ENCODE measurements around the gene ATP6V1A.
A peak's percentile ranks its signal among the peaks of the same experiment; 100 is the strongest.
"Not testable (repeated sequence)": the region's sequence is repeated elsewhere in the genome, so short reads cannot be mapped to it uniquely, and the experiment has no call there.

Gene ATP6V1A

DNA sequence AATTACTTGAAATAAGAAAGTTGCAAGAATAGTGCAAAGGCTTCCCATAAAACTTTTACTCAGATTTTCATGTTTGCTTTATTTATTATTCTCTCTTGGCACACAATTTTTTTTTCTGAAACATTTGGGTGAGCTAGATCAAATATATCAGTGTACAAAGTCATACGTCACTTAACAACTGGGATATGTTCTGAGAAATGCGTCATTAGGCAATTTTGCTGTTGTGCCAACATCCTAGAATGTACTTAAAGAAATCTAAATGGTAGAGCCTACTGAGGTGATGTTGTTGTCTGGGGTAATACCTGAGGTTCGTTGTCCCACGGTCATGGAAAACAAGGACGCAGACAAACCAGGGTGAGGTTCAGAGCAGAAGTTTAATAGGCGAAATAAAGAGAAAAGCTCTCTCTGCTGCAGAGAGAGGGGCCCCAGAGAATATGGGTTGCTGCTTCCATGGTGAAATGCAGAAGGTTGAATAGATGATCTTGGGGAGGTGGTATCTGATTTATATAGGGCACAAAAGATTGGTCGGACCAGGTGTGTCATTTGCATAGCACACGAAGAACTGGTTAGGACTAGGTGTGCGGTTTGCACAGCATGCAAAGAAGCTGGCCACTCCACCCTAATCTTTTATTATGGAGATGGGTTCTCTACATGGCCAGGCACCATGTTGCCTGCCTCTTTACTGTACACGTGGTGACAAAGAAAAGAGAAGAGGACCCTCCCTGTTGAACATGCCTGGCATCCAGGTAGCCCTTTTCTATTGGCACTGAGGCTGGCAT, 82.9 kb downstream of the ATP6V1A start:
- peak; percentile 14 for DNase-seq (ENCODE audit: low read depth)

DNA sequence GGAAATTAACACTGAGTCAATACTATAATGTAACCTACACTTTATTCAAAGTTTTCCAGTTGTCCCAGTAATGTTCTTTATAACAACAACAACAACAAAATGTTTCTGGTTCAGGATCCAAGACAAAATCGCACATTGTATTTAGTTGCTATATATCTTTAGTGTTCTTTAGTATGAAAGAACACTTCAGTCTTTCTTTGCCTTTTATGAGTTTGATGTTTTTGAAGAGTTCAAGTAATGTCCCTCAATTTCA, 84.2 kb downstream of the ATP6V1A start:
- DNase-seq (ENCODE audit: low read depth) = no peak

DNA sequence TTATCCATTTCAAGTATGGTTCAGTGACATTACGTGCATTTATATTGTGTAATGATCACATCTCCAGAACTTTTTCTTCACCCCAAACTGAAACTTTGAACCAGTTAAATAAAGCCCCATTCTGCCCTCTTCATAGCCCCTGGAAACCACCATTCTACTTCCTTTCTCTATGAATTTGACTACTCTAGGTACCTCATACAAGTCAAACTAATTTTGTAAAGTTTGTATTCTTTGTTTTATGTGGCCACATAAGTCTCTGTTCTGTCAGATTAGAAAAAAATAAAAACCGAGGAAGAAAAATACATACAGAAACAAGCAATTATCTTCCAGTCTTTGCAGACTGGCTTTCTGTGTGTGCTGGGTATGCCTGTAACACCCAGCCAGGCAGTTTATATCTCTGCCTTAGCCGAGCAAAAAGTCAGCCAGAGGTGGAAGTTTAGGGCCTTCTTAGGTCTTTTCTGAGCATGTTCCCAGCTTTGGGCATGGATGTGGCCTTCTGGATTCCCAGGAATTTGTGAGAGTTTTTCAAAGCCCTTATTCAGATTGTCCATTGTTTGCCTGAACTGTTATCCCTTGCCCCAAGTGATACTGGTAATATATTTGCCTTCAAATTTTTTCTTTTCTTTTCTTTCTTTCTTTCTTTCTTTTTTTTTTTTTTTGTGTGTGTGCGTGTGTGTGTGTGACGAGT, 85.8 kb downstream of the ATP6V1A start:
- DNase-seq (ENCODE audit: low read depth) = no peak

DNA sequence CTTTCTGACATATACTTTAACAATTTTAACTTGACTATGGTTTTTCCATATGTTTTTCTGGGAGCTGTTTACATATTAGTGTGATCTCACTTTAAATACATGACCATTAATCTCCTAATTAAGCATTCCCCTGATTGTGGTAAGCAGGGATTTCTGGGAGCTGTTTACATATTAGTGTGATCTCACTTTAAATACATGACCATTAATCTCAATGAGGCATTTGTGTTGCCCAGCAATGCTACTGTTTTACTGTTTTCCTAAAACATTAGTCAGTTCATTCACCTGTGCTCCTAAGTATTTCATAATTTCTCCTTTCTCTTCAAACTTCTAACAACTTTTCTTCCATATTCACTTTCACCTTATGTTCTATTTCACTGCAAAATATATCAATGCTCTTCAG, 88.1 kb downstream of the ATP6V1A start:
- no peak for DNase-seq (ENCODE audit: low read depth)

DNA sequence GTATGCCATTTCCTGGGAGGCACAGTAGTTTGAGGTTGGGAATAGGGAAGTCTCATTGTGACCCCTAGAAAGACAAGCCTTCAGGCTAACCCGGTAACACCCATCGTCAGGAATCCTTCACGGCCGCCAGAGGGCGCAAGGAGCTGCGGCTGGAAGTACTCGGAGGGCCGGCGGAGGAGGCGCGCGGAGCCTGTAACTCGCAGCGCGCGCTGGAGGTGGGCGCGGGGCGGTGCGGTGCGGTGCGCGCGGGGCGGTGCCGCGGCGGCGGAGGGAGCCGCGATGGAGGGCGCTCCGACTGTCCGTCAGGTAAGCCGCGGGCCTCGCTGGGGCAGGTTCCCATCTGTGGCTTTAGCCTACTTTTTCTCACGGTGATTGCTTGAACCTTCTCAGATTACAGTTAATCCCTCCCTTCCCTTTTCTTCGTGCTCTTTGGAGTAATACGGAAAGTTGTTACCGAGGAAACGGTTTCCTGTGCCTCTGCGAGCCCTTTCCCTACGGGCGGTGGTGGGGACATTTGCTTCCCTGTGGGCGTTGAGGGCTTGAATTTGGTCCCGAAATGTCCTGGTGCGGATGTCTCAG, 91.9 kb downstream of the ATP6V1A start, which contains the start of gene GRAMD1C:
Gene GRAMD1C (plus strand): TSS at position 158 of the 579 bp plus-strand sequence. CDS start 122 bp downstream, at position 280.
- peak; percentile 91 for DNase-seq (ENCODE audit: low read depth)

DNA sequence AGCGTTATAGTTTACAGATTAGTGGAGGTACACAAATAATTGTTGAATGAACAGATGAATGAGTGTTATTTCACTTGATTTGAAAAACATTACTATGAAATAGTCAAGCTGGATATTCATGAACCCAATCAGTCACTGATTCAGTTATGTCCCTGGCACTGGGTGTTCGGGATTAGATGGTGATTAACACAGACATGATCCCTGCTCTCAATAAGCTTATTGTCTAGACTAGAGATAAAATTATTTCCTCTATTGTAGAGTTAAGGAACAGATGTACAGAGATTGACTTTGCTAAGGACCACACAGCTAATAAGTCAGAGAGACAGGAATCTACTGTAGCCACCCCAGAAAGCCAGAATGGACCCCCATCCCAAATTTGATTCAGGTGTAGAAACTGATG, 92.7 kb downstream of the ATP6V1A start:
- peak; percentile 8 for DNase-seq (ENCODE audit: low read depth)

DNA sequence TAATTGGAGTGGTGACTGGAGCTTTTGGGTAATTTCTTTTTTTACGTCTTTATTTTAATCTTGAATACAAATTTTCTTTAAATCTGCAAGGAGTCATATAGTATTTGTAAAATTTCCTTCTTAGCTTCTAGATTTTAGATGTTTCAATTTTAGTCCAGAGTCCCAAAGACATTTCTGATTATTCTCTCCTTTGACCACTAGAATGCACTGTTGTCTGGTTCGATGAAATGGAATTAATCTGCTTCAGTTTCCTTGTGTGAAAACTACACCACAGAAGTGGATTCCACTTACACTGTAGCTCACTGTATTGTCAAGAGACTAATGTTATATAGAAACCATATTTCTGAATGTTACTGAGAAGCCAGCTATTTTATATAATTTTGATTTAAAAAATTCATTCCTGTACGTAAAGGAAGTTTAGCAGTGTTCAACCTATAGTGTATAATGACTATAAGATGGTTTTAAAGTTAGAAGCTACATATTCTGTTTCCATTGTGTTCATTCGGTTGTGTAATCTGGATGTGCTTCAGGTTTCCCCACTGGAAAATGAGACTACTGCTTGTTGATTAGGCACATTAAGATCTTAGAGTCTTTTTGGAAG, 97.9 kb downstream of the ATP6V1A start:
- peak; percentile 44 for DNase-seq (ENCODE audit: low read depth)

DNA sequence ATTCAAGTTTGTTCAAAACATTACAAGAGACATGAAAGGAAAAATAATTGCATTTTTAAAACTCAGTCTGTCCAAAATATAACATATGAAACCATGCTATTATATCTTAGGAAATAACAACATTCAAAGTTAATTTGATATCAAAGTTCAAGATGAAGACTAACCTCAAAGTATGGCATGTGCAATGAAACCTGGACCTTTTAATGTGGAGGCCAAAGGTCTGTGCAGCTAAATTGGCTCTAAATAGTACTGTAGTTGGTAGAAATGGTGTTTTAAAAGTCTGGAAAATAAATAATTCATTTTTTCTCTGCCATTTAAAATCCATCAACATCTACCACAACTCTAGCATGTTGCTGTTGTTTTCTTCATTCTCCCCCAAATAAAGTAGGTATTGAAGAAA, 100.4 kb downstream of the ATP6V1A start:
- no peak for DNase-seq (ENCODE audit: low read depth)

DNA sequence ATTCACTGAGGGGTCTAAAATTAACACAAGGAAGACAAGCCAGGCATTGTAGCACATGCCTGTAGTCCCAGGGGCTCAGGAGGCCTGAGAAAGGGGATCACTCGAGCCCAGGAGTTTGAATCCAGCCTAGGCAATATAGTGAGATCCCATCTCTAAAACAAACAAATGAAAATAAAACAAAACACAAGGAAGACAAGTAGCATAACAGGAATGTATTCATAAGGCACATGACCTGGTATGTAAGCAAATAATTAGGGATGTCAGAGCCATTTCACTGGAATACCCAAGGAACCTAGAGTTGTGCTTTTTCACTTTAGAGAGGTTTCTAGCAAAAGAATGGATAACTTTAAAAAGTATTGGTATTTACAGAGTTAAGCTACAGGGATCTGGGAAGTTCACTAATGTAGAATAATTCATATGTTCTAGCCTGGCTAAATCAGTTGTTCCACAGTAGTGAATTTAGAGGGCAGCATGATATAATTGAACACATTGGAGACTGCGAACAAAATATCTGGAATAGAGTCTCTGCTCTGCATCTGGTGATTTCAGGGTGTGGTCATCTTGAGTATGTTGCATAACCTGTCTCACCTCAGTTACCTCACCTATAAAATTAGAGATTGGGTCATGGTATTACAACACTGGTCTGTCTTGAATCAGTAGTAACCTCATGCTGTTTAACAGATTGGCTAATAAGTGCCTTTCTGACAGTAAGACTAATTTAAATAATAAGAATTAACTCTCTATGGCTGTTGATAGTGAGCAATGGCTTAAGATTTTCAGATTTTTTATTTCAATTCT, 101.0 kb downstream of the ATP6V1A start:
- DNase-seq (ENCODE audit: low read depth) = no peak

DNA sequence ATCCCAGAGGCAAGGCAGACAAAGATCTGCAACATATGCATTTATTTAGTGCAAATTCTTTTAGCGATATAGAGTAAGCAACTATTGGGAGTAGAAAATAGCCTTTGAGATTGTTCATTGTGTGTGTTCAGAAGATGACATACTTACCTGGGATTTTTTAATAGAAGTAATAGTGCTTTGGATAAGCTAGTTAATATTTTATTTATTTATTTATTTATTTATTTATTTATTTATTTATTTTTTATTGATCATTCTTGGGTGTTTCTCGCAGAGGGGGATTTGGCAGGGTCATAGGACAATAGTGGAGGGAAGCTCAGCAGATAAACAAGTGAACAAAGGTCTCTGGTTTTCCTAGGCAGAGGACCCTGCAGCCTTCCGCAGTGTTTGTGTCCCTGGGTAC, 102.2 kb downstream of the ATP6V1A start:
- not testable (repeated sequence) for DNase-seq (ENCODE audit: low read depth)

DNA sequence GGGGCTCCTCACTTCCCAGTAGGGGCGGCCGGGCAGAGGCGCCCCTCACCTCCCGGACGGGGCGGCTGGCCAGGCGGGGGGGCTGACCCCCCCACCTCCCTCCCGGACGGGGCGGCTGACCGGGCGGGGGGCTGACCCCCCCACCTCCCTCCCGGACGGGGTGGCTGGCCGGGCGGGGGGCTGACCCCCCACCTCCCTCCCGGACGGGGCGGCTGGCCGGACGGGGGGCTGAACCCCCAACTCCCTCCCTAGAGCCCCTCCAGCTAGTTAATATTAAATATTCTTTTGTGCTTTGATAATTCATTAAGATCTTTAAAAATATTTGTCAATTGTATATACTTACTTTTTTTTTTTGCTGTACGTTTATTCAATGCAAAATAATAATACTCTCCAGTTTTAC, 103.0 kb downstream of the ATP6V1A start:
- DNase-seq (ENCODE audit: low read depth) = not testable (repeated sequence)

DNA sequence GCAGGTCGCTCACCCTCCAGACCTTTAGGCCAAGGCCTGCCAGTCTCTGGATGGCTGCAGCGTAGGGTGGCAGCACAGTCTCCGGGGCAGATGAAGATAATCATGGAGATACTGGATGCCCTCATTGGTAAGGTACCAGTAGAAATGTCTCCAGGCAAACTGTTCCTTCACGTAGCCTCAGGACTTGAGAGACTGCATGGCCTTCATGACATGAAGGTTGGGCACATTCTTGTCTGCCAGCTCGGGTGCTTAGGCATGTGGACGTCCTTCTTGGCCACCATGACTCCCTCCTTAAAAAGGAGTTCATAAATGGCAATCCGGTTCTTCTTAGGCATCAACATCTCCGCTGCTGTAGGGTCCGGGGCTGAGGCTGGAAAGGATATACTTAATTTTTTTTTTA, 103.6 kb downstream of the ATP6V1A start:
- DNase-seq (ENCODE audit: low read depth) = not testable (repeated sequence)

DNA sequence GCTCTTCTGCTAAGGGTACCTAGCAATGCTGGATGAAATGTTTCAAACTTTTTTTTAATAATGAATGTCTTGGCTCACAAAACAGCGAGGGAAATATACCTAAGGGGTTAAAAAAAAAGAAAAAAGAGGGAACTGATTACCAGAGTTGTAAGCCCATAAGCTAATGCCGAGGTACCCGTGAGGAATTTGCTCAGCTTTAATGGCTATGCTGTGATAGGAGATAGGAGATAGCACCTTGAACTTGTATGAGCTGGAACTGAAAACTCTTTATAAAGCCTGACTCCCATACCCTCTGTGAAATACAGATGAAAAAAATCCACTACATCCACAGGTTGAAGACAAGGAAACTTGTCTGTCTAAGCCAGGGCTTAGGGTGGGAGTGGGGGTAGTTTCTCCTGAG, 105.7 kb downstream of the ATP6V1A start:
- no peak for DNase-seq (ENCODE audit: low read depth)
